A549 (cell line): ENCODE results near the gene ELAPOR1. TPM values are rescaled to one million over a fixed set of nuclear protein-coding genes. Genes with fewer than 3 reads are reported as not detected.

Experiments used
- ATAC-seq, 2 experiments: fragments of 200-7000 bp in 1 of 2; fragments of >200 bp in 1 of 2; cut with Nextera tagmentation in 1 of 2; cut with Tn5 transposase in 1 of 2; 3 replicates each; pipeline versions ENCODE4 v1.8.0 to v1.9.1; 2018 to 2020; ENCODE audit warnings: mild to moderate bottlenecking in 1 of 2, moderate library complexity in 1 of 2
- CTCF ChIA-PET: fragments of 300-600 bp; sonication (Branson Sonifier 250); formaldehyde crosslinking; extraction: SDS; loops from one replicate; lab custom pipeline; 2021; ENCODE audit warnings: antibody characterized with exemption, inconsistent platforms; lab: Yijun Ruan, JAX
- POLR2A ChIA-PET: fragments of 350-600 bp; formaldehyde crosslinking; extraction: SDS; loops from one replicate; lab custom pipeline; 2021; ENCODE audit warnings: antibody characterized with exemption, inconsistent platforms; lab: Yijun Ruan, JAX
- DNase-seq, 2 experiments: peaks; one replicate each; pipeline versions ENCODE4 v3.0.0 to v3.0.0-alpha.2; 2011 to 2016; ENCODE audit warnings: low read depth in 1 of 2, low spot score in 1 of 2
- FAIRE-seq: peaks from 2 replicates; lab custom pipeline; 2011; peaks lifted over from hg19 to GRCh38; lab: Jason Lieb, UNC
- H3K27ac ChIP-seq, 2 experiments: fragments of >200 bp; sonication (Bioruptor Twin); formaldehyde crosslinking; 3 replicates each; pipeline ENCODE4 v1.5.1; 2016 to 2017
- H3K4me1 ChIP-seq: fragments of >200 bp; sonication (Bioruptor Twin); formaldehyde crosslinking; 3 replicates; pipeline ENCODE4 v1.6.1; 2016
- H3K4me2 ChIP-seq: fragments of >200 bp; sonication (Bioruptor Twin); formaldehyde crosslinking; 3 replicates; pipeline ENCODE4 v1.6.1; 2016
- H3K4me3 ChIP-seq: fragments of >200 bp; sonication (Bioruptor Twin); formaldehyde crosslinking; 3 replicates; pipeline ENCODE4 v1.5.1; 2016
- H3K9me3 ChIP-seq: fragments of >200 bp; sonication (Bioruptor Twin); formaldehyde crosslinking; 3 replicates; pipeline ENCODE4 v1.6.1; 2016
- BHLHE40 ChIP-seq: IDR thresholded peaks from 2 replicates; pipeline ENCODE4 v1.6.1; 2012; ENCODE audit warnings: low read depth, low read length, inconsistent platforms
- CBX8 ChIP-seq: fragments of 200-600 bp; sonication (generic); IDR thresholded peaks from 2 replicates; pipeline ENCODE4 v1.6.1; 2016
- CHD4 ChIP-seq: fragments of 200-600 bp; sonication (generic); IDR thresholded peaks from 2 replicates; pipeline ENCODE4 v1.6.1; 2016; ENCODE audit warnings: antibody characterized with exemption, mild to moderate bottlenecking, borderline replicate concordance
- EHMT2 ChIP-seq: fragments of 200-600 bp; sonication (generic); IDR thresholded peaks from 2 replicates; pipeline ENCODE4 v1.6.1; 2016; ENCODE audit warnings: antibody characterized with exemption, low read depth, mild to moderate bottlenecking, moderate library complexity
- EP300 ChIP-seq, 2 experiments: fragments of >200 bp; sonication (Bioruptor Twin); formaldehyde crosslinking; IDR thresholded peaks; 2 replicates in 1 of 2; 3 replicates in 1 of 2; pipeline ENCODE4 v1.6.1; 2016 to 2017
- ESRRA ChIP-seq: fragments of 150-350 bp; IDR thresholded peaks from 2 replicates; pipeline ENCODE4 v1.6.1; 2014; ENCODE audit warnings: mild to moderate bottlenecking, low read length, borderline replicate concordance
- HOXB5 ChIP-seq: fragments of 250-450 bp; sonication (Bioruptor Pico); IDR thresholded peaks from 2 replicates; pipeline ENCODE4 v1.5.0; 2020; ENCODE audit warnings: mild to moderate bottlenecking, moderate library complexity
- JUN ChIP-seq, 2 experiments: fragments of >200 bp; sonication (Bioruptor Twin); formaldehyde crosslinking; IDR thresholded peaks; 2 replicates in 1 of 2; 3 replicates in 1 of 2; pipeline ENCODE4 v1.6.1; 2016 to 2017
- MAFK ChIP-seq: fragments of 450-650 bp; IDR thresholded peaks from 2 replicates; pipeline ENCODE4 v1.6.1; 2014; ENCODE audit not compliant: partially characterized antibody
- MAZ ChIP-seq: fragments of 150-350 bp; IDR thresholded peaks from 2 replicates; pipeline ENCODE4 v1.6.1; 2014; ENCODE audit warnings: antibody characterized with exemption, low read depth, low read length, borderline replicate concordance
- NPAS2 ChIP-seq: fragments of 250-450 bp; sonication (Bioruptor Pico); IDR thresholded peaks from 2 replicates; pipeline ENCODE4 v1.8.0; 2022; ENCODE audit warnings: mild to moderate bottlenecking, moderate library complexity, borderline replicate concordance
- POLR2AphosphoS2 ChIP-seq: conservative IDR thresholded peaks from 2 replicates; pipeline ENCODE4 v1.6.1; 2012; ENCODE audit warnings: low read length, improper control_type of control experiment, inconsistent platforms
- RCOR1 ChIP-seq: fragments of 150-350 bp; IDR thresholded peaks from 2 replicates; pipeline ENCODE4 v1.6.1; 2014; ENCODE audit warnings: antibody characterized with exemption, low read length, low read depth
- RFX5 ChIP-seq: fragments of 450-650 bp; IDR thresholded peaks from 2 replicates; pipeline ENCODE4 v1.7.1; 2014; ENCODE audit warnings: antibody characterized with exemption, mild to moderate bottlenecking, moderate library complexity
- TP53 ChIP-seq: fragments of 250-450 bp; sonication (Bioruptor Pico); IDR thresholded peaks from 2 replicates; pipeline ENCODE4 v1.5.0; 2021; ENCODE audit warnings: mild to moderate bottlenecking, moderate library complexity
- WGBS: methylation state at CpG from one replicate; pipeline ENCODE4 v1.1.6; 2017; ENCODE audit errors: missing lambda C conversion rate; 5-methylcytosine and 5-hydroxymethylcytosine counted together
- polyA plus RNA-seq, 4 experiments: library from polyadenylated mRNA; depleted of rRNA in 3 of 4; stranded (reverse); fragments of >200 nt; fragmentation: RNase III in 1 of 4; extraction: RNeasy Plus Mini Kit Qiagen cat#74134 plus additional on column Dnase treatment in 1 of 4; gene quantifications; 2 replicates in 3 of 4; 3 replicates in 1 of 4; pipeline ENCODE4 v1.2.3, GENCODE V29; 2011 to 2017
- TF ChIP-seq, protein P1 (sequence below): fragments of 200-600 bp; sonication (generic); IDR thresholded peaks from 2 replicates; pipeline ENCODE4 v1.6.1; 2016; ENCODE audit warnings: antibody characterized with exemption, mild to moderate bottlenecking, moderate library complexity
- TF ChIP-seq, protein P2 (sequence below): fragments of 150-350 bp; IDR thresholded peaks from 2 replicates; pipeline ENCODE4 v1.6.1; 2014; ENCODE audit warnings: low read depth, mild to moderate bottlenecking, low read length
- TF ChIP-seq, protein P3 (sequence below): fragments of >200 bp; sonication (Bioruptor Twin); formaldehyde crosslinking; IDR thresholded peaks from 3 replicates; pipeline ENCODE4 v1.6.1; 2016
- TF ChIP-seq, protein P4 (sequence below): fragments of >200 bp; sonication (Bioruptor Twin); formaldehyde crosslinking; IDR thresholded peaks from 2 replicates; pipeline ENCODE4 v1.6.1; 2016

The ELAPOR1 gene
- polyA plus RNA-seq, 2 of the 4 experiments (the other 2 are of a cell fraction): 0.37 to 0.56 TPM

DNA sequence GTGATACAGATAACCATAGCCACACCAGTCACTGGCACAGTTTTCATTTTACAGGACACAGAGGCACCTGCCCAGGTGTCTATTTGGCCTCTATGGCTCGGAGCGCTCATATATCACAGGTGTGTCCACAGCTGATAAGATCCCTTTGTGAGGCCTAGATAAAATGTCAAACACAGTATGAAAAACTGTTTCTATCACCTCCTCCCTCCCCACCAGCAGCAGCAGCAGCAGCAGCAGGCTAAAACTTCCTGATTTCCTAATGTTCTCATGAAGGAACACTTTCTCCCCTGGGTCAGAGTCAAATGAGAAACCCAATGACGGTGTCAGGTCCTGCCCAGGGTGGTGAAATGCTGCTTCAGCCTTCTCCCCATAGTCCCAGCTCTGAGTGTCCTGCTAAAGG, 24.4 kb downstream of the ELAPOR1 start:
- TF ChIP-seq POLR2AphosphoS2 (no peak), CBX8 (no peak), MAFK (no peak), EP300 (IDR thresholded peaks at IDR 0.05) (no peak), CHD4 (no peak), EHMT2 (no peak)
- TF ChIP-seq, protein P1, sequence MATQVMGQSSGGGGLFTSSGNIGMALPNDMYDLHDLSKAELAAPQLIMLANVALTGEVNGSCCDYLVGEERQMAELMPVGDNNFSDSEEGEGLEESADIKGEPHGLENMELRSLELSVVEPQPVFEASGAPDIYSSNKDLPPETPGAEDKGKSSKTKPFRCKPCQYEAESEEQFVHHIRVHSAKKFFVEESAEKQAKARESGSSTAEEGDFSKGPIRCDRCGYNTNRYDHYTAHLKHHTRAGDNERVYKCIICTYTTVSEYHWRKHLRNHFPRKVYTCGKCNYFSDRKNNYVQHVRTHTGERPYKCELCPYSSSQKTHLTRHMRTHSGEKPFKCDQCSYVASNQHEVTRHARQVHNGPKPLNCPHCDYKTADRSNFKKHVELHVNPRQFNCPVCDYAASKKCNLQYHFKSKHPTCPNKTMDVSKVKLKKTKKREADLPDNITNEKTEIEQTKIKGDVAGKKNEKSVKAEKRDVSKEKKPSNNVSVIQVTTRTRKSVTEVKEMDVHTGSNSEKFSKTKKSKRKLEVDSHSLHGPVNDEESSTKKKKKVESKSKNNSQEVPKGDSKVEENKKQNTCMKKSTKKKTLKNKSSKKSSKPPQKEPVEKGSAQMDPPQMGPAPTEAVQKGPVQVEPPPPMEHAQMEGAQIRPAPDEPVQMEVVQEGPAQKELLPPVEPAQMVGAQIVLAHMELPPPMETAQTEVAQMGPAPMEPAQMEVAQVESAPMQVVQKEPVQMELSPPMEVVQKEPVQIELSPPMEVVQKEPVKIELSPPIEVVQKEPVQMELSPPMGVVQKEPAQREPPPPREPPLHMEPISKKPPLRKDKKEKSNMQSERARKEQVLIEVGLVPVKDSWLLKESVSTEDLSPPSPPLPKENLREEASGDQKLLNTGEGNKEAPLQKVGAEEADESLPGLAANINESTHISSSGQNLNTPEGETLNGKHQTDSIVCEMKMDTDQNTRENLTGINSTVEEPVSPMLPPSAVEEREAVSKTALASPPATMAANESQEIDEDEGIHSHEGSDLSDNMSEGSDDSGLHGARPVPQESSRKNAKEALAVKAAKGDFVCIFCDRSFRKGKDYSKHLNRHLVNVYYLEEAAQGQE: no peak
- TF ChIP-seq, protein P2, sequence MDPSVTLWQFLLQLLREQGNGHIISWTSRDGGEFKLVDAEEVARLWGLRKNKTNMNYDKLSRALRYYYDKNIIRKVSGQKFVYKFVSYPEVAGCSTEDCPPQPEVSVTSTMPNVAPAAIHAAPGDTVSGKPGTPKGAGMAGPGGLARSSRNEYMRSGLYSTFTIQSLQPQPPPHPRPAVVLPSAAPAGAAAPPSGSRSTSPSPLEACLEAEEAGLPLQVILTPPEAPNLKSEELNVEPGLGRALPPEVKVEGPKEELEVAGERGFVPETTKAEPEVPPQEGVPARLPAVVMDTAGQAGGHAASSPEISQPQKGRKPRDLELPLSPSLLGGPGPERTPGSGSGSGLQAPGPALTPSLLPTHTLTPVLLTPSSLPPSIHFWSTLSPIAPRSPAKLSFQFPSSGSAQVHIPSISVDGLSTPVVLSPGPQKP: no peak
- CTCF ChIA-PET: no interaction called here
- H3K4me1 ChIP-seq: no peaks in the 10 kb centered on the region
- no peak overlapping the region for H3K27ac ChIP-seq
- 92% methylated on average over 3 of the region's 3 CpGs for WGBS
- POLR2A ChIA-PET: no interaction called here
- ATAC-seq: no peak
- no peak overlapping the region for H3K4me2 ChIP-seq
- no peak for FAIRE-seq
- DNase-seq: no peak
- no peak overlapping the region for H3K4me3 ChIP-seq
- no peaks in the 10 kb centered on the region for H3K9me3 ChIP-seq

DNA sequence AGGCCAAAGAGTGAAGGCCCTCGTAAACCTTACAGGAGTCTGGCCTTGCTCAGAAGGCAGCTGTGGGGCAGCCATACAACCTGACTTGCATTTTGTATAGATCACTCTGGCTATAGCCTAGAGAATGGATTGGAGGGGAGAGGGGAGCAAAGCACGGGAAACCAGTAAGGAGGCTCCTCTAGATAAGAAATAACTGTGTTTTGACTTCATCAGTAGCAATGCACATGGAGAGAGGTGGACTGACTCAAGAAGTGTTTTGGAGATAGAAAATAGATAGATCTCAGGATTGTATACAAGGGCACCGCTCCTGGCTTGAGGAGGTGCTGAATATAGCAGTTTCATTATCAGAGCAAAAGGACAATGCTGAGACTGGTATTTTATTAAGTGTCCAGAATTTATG, 26.5 kb downstream of the ELAPOR1 start:
- WGBS: 84% methylated on average over 3 of the region's 3 CpGs
- no peak for FAIRE-seq
- ATAC-seq: no peak
- ChIA-PET POLR2A (interaction anchor here (0.6 kb wide), 1 partner anchor 39 kb away, joined by 4 read pairs; no protein-coding TSS in a partner anchor), CTCF (interaction anchor here (0.6 kb wide), 1 partner anchor 53 kb away, joined by 3 read pairs; no protein-coding TSS in a partner anchor)
- DNase-seq: no peak
- TF ChIP-seq CHD4 (no peak), NPAS2 (CRISPR knock-in tag) (no peak), ESRRA (no peak), MAZ (no peak), RFX5 (no peak), RCOR1 (no peak), JUN (IDR thresholded peaks at IDR 0.05) (no peak), EP300 (IDR thresholded peaks at IDR 0.05) (no peak), EHMT2 (no peak), TP53 (CRISPR knock-in tag) (no peak), BHLHE40 (no peak), HOXB5 (no peak)
- TF ChIP-seq, protein P3, sequence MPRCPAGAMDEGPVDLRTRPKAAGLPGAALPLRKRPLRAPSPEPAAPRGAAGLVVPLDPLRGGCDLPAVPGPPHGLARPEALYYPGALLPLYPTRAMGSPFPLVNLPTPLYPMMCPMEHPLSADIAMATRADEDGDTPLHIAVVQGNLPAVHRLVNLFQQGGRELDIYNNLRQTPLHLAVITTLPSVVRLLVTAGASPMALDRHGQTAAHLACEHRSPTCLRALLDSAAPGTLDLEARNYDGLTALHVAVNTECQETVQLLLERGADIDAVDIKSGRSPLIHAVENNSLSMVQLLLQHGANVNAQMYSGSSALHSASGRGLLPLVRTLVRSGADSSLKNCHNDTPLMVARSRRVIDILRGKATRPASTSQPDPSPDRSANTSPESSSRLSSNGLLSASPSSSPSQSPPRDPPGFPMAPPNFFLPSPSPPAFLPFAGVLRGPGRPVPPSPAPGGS: no peak
- TF ChIP-seq, protein P2: no peak
- TF ChIP-seq, protein P4, sequence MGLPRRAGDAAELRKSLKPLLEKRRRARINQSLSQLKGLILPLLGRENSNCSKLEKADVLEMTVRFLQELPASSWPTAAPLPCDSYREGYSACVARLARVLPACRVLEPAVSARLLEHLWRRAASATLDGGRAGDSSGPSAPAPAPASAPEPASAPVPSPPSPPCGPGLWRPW: no peak
- Histone ChIP-seq H3K9me3 (no peaks in the 10 kb centered on the region), H3K4me1 (no peaks in the 10 kb centered on the region), H3K4me3 (no peak overlapping the region), H3K4me2 (no peak overlapping the region), H3K27ac (no peak overlapping the region)
